Left ventricle myocardium inferior (tissue), 1 donor: ENCODE data around the gene AGBL4. TPM values are rescaled to one million over a fixed set of nuclear protein-coding genes. Genes with fewer than 3 reads are reported as not detected.

ENCODE experiments used
- DNase-seq: peaks from one replicate; pipeline ENCODE4 v3.0.0-alpha.2; 2020
- H3K27ac ChIP-seq: fragments of 200-600 bp; replicated peaks from 2 replicates; pipeline ENCODE4 v1.8.0; 2021
- H3K27me3 ChIP-seq: fragments of 200-600 bp; 2 replicates; pipeline ENCODE4 v1.8.0; 2021; ENCODE audit warnings: low read depth
- H3K36me3 ChIP-seq: fragments of 200-600 bp; 2 replicates; pipeline ENCODE4 v1.8.0; 2021
- H3K4me1 ChIP-seq: fragments of 200-600 bp; 2 replicates; pipeline ENCODE4 v1.8.0; 2021
- H3K4me3 ChIP-seq: fragments of 200-600 bp; 2 replicates; pipeline ENCODE4 v1.8.0; 2021; ENCODE audit warnings: mild to moderate bottlenecking, moderate library complexity
- H3K9me3 ChIP-seq: fragments of 200-600 bp; replicated peaks from 2 replicates; pipeline ENCODE4 v1.8.0; 2021
- CTCF ChIP-seq: fragments of 200-600 bp; IDR thresholded peaks from 2 replicates; pipeline ENCODE4 v1.8.0; 2021; ENCODE audit warnings: antibody characterized with exemption, mild to moderate bottlenecking, borderline replicate concordance
- intact Hi-C: fragments of 100-400 bp; cut with micrococcal nuclease; formaldehyde crosslinking; loops from one replicate; pipeline ENCODE4 v1.11.0; 2022
- total RNA-seq: library from RNA; stranded (reverse); fragmentation: NEBNext Ultra II Directional; extraction: Animal tissue kit (Norgen Biotek cat#: 25700); gene quantifications from one replicate; pipeline ENCODE4 v1.2.1, GENCODE V29; 2021
- donor health status: DM: no; HTN: yes; CAD: no; lungs with severe emphysema.

The AGBL4 gene
- total RNA-seq, 1 donor from 2014 or later, result 0.38 TPM

GRCh38 chr1:48684381-48684780, 1339.4 kb downstream of the AGBL4 start:
- Histone ChIP-seq H3K36me3 (no peaks in the 10 kb centered on the region), H3K4me3 (no peak overlapping the region), H3K4me1 (no peaks in the 10 kb centered on the region), H3K9me3 (no peaks in the 10 kb centered on the region), H3K27me3 (peaks cover 22% of the 10 kb centered on the region), H3K27ac (no peak overlapping the region)
- DNase-seq, result no peak
- intact Hi-C loops, result no loop called here
- no peak for TF ChIP-seq CTCF

GRCh38 chr1:48683839-48684238, 1339.9 kb downstream of the AGBL4 start:
- H3K27ac ChIP-seq, result no peak overlapping the region
- H3K4me3 ChIP-seq, result no peak overlapping the region
- H3K4me1 ChIP-seq, result no peaks in the 10 kb centered on the region
- no peaks in the 10 kb centered on the region for H3K9me3 ChIP-seq
- intact Hi-C loops, result no loop called here
- no peak for DNase-seq
- peaks cover 22% of the 10 kb centered on the region for H3K27me3 ChIP-seq
- H3K36me3 ChIP-seq, result no peaks in the 10 kb centered on the region
- no peak for TF ChIP-seq CTCF

GRCh38 chr1:48681476-48682305, 1342.1 kb downstream of the AGBL4 start:
- Histone ChIP-seq H3K36me3 (no peaks in the 10 kb centered on the region), H3K27me3 (peaks cover 33% of the 10 kb centered on the region), H3K4me3 (no peak overlapping the region), H3K4me1 (no peaks in the 10 kb centered on the region), H3K27ac (no peak overlapping the region), H3K9me3 (no peaks in the 10 kb centered on the region)
- intact Hi-C loops, result no loop called here
- DNase-seq, result no peak
- TF ChIP-seq CTCF, result no peak

GRCh38 chr1:48680411-48681035, 1343.2 kb downstream of the AGBL4 start:
- H3K27me3 ChIP-seq, result peaks cover 33% of the 10 kb centered on the region
- H3K36me3 ChIP-seq, result no peaks in the 10 kb centered on the region
- TF ChIP-seq CTCF, result no peak
- no peak for DNase-seq
- intact Hi-C loops, result no loop called here
- H3K9me3 ChIP-seq, result no peaks in the 10 kb centered on the region
- H3K4me3 ChIP-seq, result no peak overlapping the region
- H3K4me1 ChIP-seq, result no peaks in the 10 kb centered on the region
- H3K27ac ChIP-seq, result no peak overlapping the region

- intact Hi-C loops, result no loop called here
- Histone ChIP-seq H3K27me3 (peaks cover 36% of the 10 kb centered on the region), H3K4me3 (no peak overlapping the region), H3K4me1 (no peaks in the 10 kb centered on the region), H3K27ac (no peak overlapping the region), H3K36me3 (no peaks in the 10 kb centered on the region), H3K9me3 (no peaks in the 10 kb centered on the region)
- DNase-seq, result no peak
- TF ChIP-seq CTCF, result no peak
Measured at GRCh38 chr1:48679859-48680258, 1343.9 kb downstream of the AGBL4 start.
